PC-3 (cell line): ENCODE results near the gene MTCH1. TPM values are rescaled to one million over a fixed set of nuclear protein-coding genes. Genes with fewer than 3 reads are reported as not detected.

Experiments used
- ATAC-seq: fragments of 200-7000 bp; cut with Tn5 transposase; 2 replicates; pipeline ENCODE4 v1.9.1; 2020; ENCODE audit warnings: mild to moderate bottlenecking, moderate library complexity
- BruUV-seq: library from RNA; stranded (reverse); fragments of 400-500 nt; replicated peaks from 2 replicates; lab custom pipeline; 2021; lab: Mats Ljungman, UMichigan
- CTCF ChIA-PET: fragments of 300-600 bp; sonication (Branson Sonifier 250); formaldehyde crosslinking; loops from one replicate; lab custom pipeline; 2022; ENCODE audit warnings: antibody characterized with exemption; lab: Charles Lee
- POLR2A ChIA-PET: fragments of 300-600 bp; sonication (Branson Sonifier 250); formaldehyde crosslinking; loops from one replicate; lab custom pipeline; 2022; ENCODE audit warnings: antibody characterized with exemption; ENCODE audit not compliant: unreplicated experiment; lab: Charles Lee
- DNase-seq: peaks from one replicate; pipeline ENCODE4 v3.0.0-alpha.2; 2015
- H2AFZ ChIP-seq: fragments of 300-600 bp; sonication (generic); 2 replicates; pipeline ENCODE4 v1.6.0; 2016; ENCODE audit warnings: antibody characterized with exemption, low read length
- H3F3A ChIP-seq: fragments of 300-600 bp; sonication (generic); one replicate; pipeline ENCODE4 v1.6.0; 2017; ENCODE audit warnings: antibody characterized with exemption, low read length, control low read depth, mild to moderate bottlenecking; ENCODE audit not compliant: unreplicated experiment
- H3K27ac ChIP-seq: fragments of 300-600 bp; sonication (generic); 2 replicates; pipeline ENCODE4 v1.5.1; 2016; ENCODE audit warnings: mild to moderate bottlenecking, low read length
- H3K27me3 ChIP-seq: fragments of 300-600 bp; sonication (generic); 2 replicates; pipeline ENCODE4 v1.6.1; 2016; ENCODE audit warnings: low read length, mixed read lengths
- H3K36me3 ChIP-seq: fragments of 300-600 bp; sonication (generic); 2 replicates; pipeline ENCODE4 v1.6.1; 2016; ENCODE audit warnings: low read depth, mixed run types, low read length, mixed read lengths
- H3K4me1 ChIP-seq: fragments of 300-600 bp; sonication (generic); 2 replicates; pipeline ENCODE4 v1.5.1; 2016; ENCODE audit warnings: low read length; ENCODE audit not compliant: insufficient read depth
- H3K4me2 ChIP-seq: fragments of 300-600 bp; sonication (generic); 2 replicates; pipeline ENCODE4 v1.6.0; 2016; ENCODE audit warnings: low read length
- H3K4me3 ChIP-seq: fragments of 300-600 bp; sonication (generic); 2 replicates; pipeline ENCODE4 v1.5.1; 2016; ENCODE audit warnings: mild to moderate bottlenecking, low read length, mixed read lengths
- H3K79me2 ChIP-seq: fragments of 300-600 bp; sonication (generic); 2 replicates; pipeline ENCODE4 v1.6.1; 2017; ENCODE audit warnings: low read length, mixed read lengths
- H3K9ac ChIP-seq: fragments of 300-600 bp; sonication (generic); 2 replicates; pipeline ENCODE4 v1.6.0; 2016; ENCODE audit warnings: mild to moderate bottlenecking, low read length
- H3K9me2 ChIP-seq: fragments of 300-600 bp; sonication (generic); replicated peaks from 2 replicates; pipeline ENCODE4 v1.6.1; 2016; ENCODE audit warnings: mixed run types, low read length, mixed read lengths
- H3K9me3 ChIP-seq: fragments of 300-600 bp; sonication (generic); 2 replicates; pipeline ENCODE4 v1.6.1; 2016; ENCODE audit warnings: low read length, mixed read lengths
- H4K20me1 ChIP-seq: fragments of 300-600 bp; sonication (generic); 2 replicates; pipeline ENCODE4 v1.6.1; 2016; ENCODE audit warnings: low read length, mixed read lengths
- CTCF ChIP-seq: fragments of 300-600 bp; sonication (generic); conservative IDR thresholded peaks from 2 replicates; pipeline ENCODE4 v1.5.1; 2017; ENCODE audit warnings: antibody characterized with exemption, low read depth, mild to moderate bottlenecking, low read length
- EZH2 ChIP-seq: fragments of 300-600 bp; sonication (generic); IDR thresholded peaks from one replicate; pipeline ENCODE4 v1.6.1; 2017; ENCODE audit warnings: antibody characterized with exemption, mild to moderate bottlenecking, low read length; ENCODE audit not compliant: unreplicated experiment
- EZH2phosphoT487 ChIP-seq: fragments of 300-600 bp; sonication (generic); IDR thresholded peaks from 2 replicates; pipeline ENCODE4 v1.6.1; 2018; ENCODE audit warnings: mild to moderate bottlenecking, antibody characterized with exemption, low read length, borderline replicate concordance
- intact Hi-C: fragments of 100-400 bp; cut with micrococcal nuclease; formaldehyde crosslinking; loops from 2 replicates; pipeline ENCODE4 v1.9.0; 2023
- total RNA-seq: library from RNA; depleted of rRNA; stranded (reverse); fragments of >200 nt; gene quantifications from 2 replicates; pipeline ENCODE4 v1.2.3, GENCODE V29; 2014

The MTCH1 gene
- total RNA-seq, 1 experiment from 2014 or later, result 253 TPM

- Histone ChIP-seq H3K4me2 (no peak overlapping the region), H3K4me1 (peaks cover 23% of the 10 kb centered on the region), H3K36me3 (no peaks in the 10 kb centered on the region), H3K9ac (peak overlapping the region; percentile 19; the same call in 1 of the 2 replicates), H3K9me3 (peaks cover 5% of the 10 kb centered on the region; the same call in 1 of the 2 replicates), H3K27ac (peak overlapping the region; percentile 56), H3K27me3 (no peaks in the 10 kb centered on the region), H3K9me2 (no peaks in the 10 kb centered on the region), H4K20me1 (no peaks in the 10 kb centered on the region), H3K79me2 (no peaks in the 10 kb centered on the region), H2AFZ (peak overlapping the region; percentile 52; the same call in 1 of the 2 replicates), H3F3A (peaks cover 1% of the 10 kb centered on the region), H3K4me3 (no peak overlapping the region)
- TF ChIP-seq EZH2phosphoT487 (no peak), EZH2 (no peak), CTCF (peak; percentile 79)
- CTCF ChIA-PET, result interaction anchor here (1.0 to 1.4 kb wide), 6 partner anchors 27 to 181 kb away, joined by 3 to 14 read pairs (median 3); no protein-coding TSS in a partner anchor
- POLR2A ChIA-PET, result interaction anchor here (0.5 to 0.7 kb wide), 2 partner anchors 149 to 181 kb away, joined by 3 to 5 read pairs; no protein-coding TSS in a partner anchor
- DNase-seq (peak; percentile 91), ATAC-seq (peak; percentile 93)
- no TSS peak for BruUV-seq
- intact Hi-C loops, result loop anchor here (1.0 kb wide), 1 partner anchor 143 kb away; no protein-coding TSS in a partner anchor
Observed at GRCh38 chr6:37029249-37029971, 43.4 kb upstream of the MTCH1 start.

- DNase-seq, result no peak
- H3K27me3 ChIP-seq, result no peaks in the 10 kb centered on the region
- no peaks in the 10 kb centered on the region for H3K9me2 ChIP-seq
- no peak overlapping the region for H3K27ac ChIP-seq
- H3F3A ChIP-seq, result peaks cover 7% of the 10 kb centered on the region
- H3K4me2 ChIP-seq, result no peak overlapping the region
- no peaks in the 10 kb centered on the region for H4K20me1 ChIP-seq
- no peak overlapping the region for H2AFZ ChIP-seq
- TF ChIP-seq EZH2phosphoT487 (no peak), CTCF (no peak)
- CTCF ChIA-PET, result interaction anchor here (0.6 to 1.2 kb wide), 3 partner anchors 24 to 326 kb away, joined by 4 to 8 read pairs (median 6); no protein-coding TSS in a partner anchor
- ATAC-seq, result no peak
- no peaks in the 10 kb centered on the region for H3K79me2 ChIP-seq
- no peak overlapping the region for H3K4me3 ChIP-seq
- no peaks in the 10 kb centered on the region for H3K36me3 ChIP-seq
- intact Hi-C loops, result no loop called here
- POLR2A ChIA-PET, result no interaction called here
- no peak overlapping the region for H3K9ac ChIP-seq
- peaks cover 34% of the 10 kb centered on the region for H3K4me1 ChIP-seq
- BruUV-seq, result no TSS peak
- H3K9me3 ChIP-seq, result peaks cover 5% of the 10 kb centered on the region; the same call in 1 of the 2 replicates
Observed at GRCh38 chr6:37027811-37028469, 41.9 kb upstream of the MTCH1 start.
